H1 (cell line): ENCODE data around the gene MEF2C. TPM values are rescaled to one million over a fixed set of nuclear protein-coding genes. Genes with fewer than 3 reads are reported as not detected.

Source experiments
- CTCF ChIA-PET: fragments of 300-600 bp; sonication (Branson Sonifier 250); formaldehyde crosslinking; loops from one replicate; lab custom pipeline; 2021; ENCODE audit not compliant: partially characterized antibody; lab: Charles Lee
- POLR2A ChIA-PET: fragments of 300-600 bp; sonication (Branson Sonifier 250); formaldehyde crosslinking; loops from one replicate; lab custom pipeline; 2021; ENCODE audit warnings: inconsistent platforms; ENCODE audit not compliant: partially characterized antibody; lab: Charles Lee
- DNase-seq, 2 experiments: peaks; one replicate each; pipeline versions ENCODE4 v3.0.0 to v3.0.0-alpha.2; 2010 to 2022; ENCODE audit warnings: low spot score in 2 of 2, low read depth in 1 of 2, mixed read lengths in 1 of 2
- FAIRE-seq: peaks from 2 replicates; lab custom pipeline; 2011; peaks lifted over from hg19 to GRCh38; lab: Jason Lieb, UNC
- H2AFZ ChIP-seq: 2 replicates; pipeline ENCODE4 v1.8.1; 2012; ENCODE audit warnings: low read length, inconsistent platforms
- H2AK5ac ChIP-seq: 2 replicates; pipeline ENCODE4 v1.6.1; 2013; ENCODE audit warnings: low read depth, low read length
- H2BK120ac ChIP-seq: replicated peaks from 2 replicates; pipeline ENCODE3; 2013; ENCODE audit warnings: low read depth, low read length, inconsistent platforms
- H2BK12ac ChIP-seq: 2 replicates; pipeline ENCODE4 v1.6.1; 2013; ENCODE audit warnings: low read depth, low read length
- H2BK15ac ChIP-seq: 2 replicates; pipeline ENCODE4 v1.6.1; 2013; ENCODE audit warnings: low read length
- H2BK20ac ChIP-seq: 2 replicates; pipeline ENCODE4 v1.6.1; 2013; ENCODE audit warnings: low read length
- H2BK5ac ChIP-seq: 2 replicates; pipeline ENCODE4 v1.6.1; 2013; ENCODE audit warnings: low read depth, low read length
- H3K14ac ChIP-seq: 2 replicates; pipeline ENCODE4 v1.6.1; 2013; ENCODE audit warnings: inconsistent platforms; ENCODE audit not compliant: insufficient read length
- H3K18ac ChIP-seq: 2 replicates; pipeline ENCODE4 v1.6.1; 2013; ENCODE audit warnings: low read length; ENCODE audit errors: extremely low read depth
- H3K23ac ChIP-seq: 2 replicates; pipeline ENCODE4 v1.6.1; 2013; ENCODE audit warnings: inconsistent platforms; ENCODE audit not compliant: insufficient read length
- H3K23me2 ChIP-seq: 2 replicates; pipeline ENCODE4 v1.6.1; 2013; ENCODE audit warnings: low read depth, low read length
- H3K27ac ChIP-seq: 2 replicates; pipeline ENCODE4 v1.6.1; 2011; ENCODE audit warnings: low read depth, low read length, inconsistent platforms
- H3K27me3 ChIP-seq, 4 experiments: replicated peaks in 1 of 4; 1 replicate in 1 of 4; 2 replicates in 3 of 4; pipeline versions ENCODE4 v1.6.1 to v1.8.1; 2011 to 2013; ENCODE audit warnings: low read length in 3 of 4, mild to moderate bottlenecking in 3 of 4, inconsistent platforms in 2 of 4, mixed read lengths in 2 of 4, moderate library complexity in 1 of 4; ENCODE audit not compliant: control insufficient read depth in 3 of 4, insufficient read depth in 3 of 4; ENCODE audit errors: extremely low read depth in 1 of 4
- H3K36me3 ChIP-seq, 4 experiments: 2 replicates each; pipeline versions ENCODE4 v1.6.1 to v1.8.1; 2011 to 2013; ENCODE audit warnings: mild to moderate bottlenecking in 4 of 4, low read length in 3 of 4, moderate library complexity in 2 of 4, control low read depth in 1 of 4, inconsistent platforms in 1 of 4; ENCODE audit not compliant: insufficient read depth in 4 of 4, control insufficient read depth in 2 of 4
- H3K4ac ChIP-seq: replicated peaks from 2 replicates; pipeline ENCODE3; 2013; ENCODE audit warnings: low read length, low read depth, mixed read lengths, inconsistent platforms; ENCODE audit not compliant: insufficient read length
- H3K4me1 ChIP-seq, 4 experiments: replicated peaks in 1 of 4; 1 replicate in 1 of 4; 2 replicates in 3 of 4; pipeline versions ENCODE4 v1.6.1 to v1.8.1; 2011 to 2013; ENCODE audit warnings: low read length in 3 of 4, inconsistent platforms in 2 of 4, mixed read lengths in 1 of 4; ENCODE audit not compliant: insufficient read depth in 4 of 4, control insufficient read depth in 3 of 4
- H3K4me2 ChIP-seq, 2 experiments: 2 replicates each; pipeline versions ENCODE4 v1.6.1 to v1.8.1; 2011 to 2013; ENCODE audit warnings: low read depth in 2 of 2, low read length in 2 of 2, control low read depth in 1 of 2, inconsistent platforms in 1 of 2, mild to moderate bottlenecking in 1 of 2; ENCODE audit not compliant: insufficient read depth in 1 of 2
- H3K4me3 ChIP-seq, 4 experiments: fragments of 200-600, 300-600 bp in 1 of 4; sonication (generic), shearing (Covaris generic), sonication (Bioruptor Twin) in 1 of 4; 2 replicates each; pipeline versions ENCODE4 v1.5.1 to v1.8.1; 2011 to 2016; ENCODE audit warnings: low read length in 4 of 4, low read depth in 3 of 4, control low read depth in 2 of 4, inconsistent platforms in 2 of 4, mild to moderate bottlenecking in 2 of 4, mixed read lengths in 1 of 4, moderate library complexity in 1 of 4; ENCODE audit not compliant: insufficient read depth in 2 of 4; ENCODE audit errors: extremely low read depth in 1 of 4
- H3K56ac ChIP-seq: replicated peaks from 2 replicates; pipeline ENCODE3; 2013; ENCODE audit warnings: low read depth, mild to moderate bottlenecking, mixed read lengths, low read length, inconsistent platforms; ENCODE audit not compliant: insufficient read length
- H3K79me1 ChIP-seq: 2 replicates; pipeline ENCODE4 v1.6.1; 2013; ENCODE audit warnings: low read depth, low read length, control low read depth
- H3K79me2 ChIP-seq, 2 experiments: 2 replicates each; pipeline versions ENCODE4 v1.6.1 to v1.8.1; 2012 to 2013; ENCODE audit warnings: low read length in 2 of 2, mild to moderate bottlenecking in 2 of 2, inconsistent platforms in 1 of 2; ENCODE audit not compliant: insufficient read depth in 2 of 2, control insufficient read depth in 1 of 2
- H3K9ac ChIP-seq, 4 experiments: replicated peaks in 1 of 4; 1 replicate in 1 of 4; 2 replicates in 3 of 4; pipeline versions ENCODE4 v1.6.1 to v1.8.1; 2011 to 2013; ENCODE audit warnings: low read depth in 3 of 4, low read length in 3 of 4, control low read depth in 2 of 4, mild to moderate bottlenecking in 2 of 4, moderate library complexity in 2 of 4, inconsistent platforms in 1 of 4; ENCODE audit errors: extremely low read depth in 1 of 4
- H3K9me3 ChIP-seq, 2 experiments: 2 replicates each; pipeline versions ENCODE4 v1.6.1 to v1.8.1; 2012 to 2013; ENCODE audit warnings: mild to moderate bottlenecking in 2 of 2, moderate library complexity in 2 of 2, control low read depth in 1 of 2, inconsistent platforms in 1 of 2, low read depth in 1 of 2, low read length in 1 of 2, mixed read lengths in 1 of 2; ENCODE audit not compliant: insufficient read depth in 2 of 2
- H4K20me1 ChIP-seq, 2 experiments: replicated peaks in 1 of 2; 2 replicates each; pipeline versions ENCODE3 to v1.8.1; 2011 to 2013; ENCODE audit warnings: inconsistent platforms in 2 of 2, low read length in 2 of 2, mild to moderate bottlenecking in 1 of 2; ENCODE audit not compliant: insufficient read depth in 2 of 2, control insufficient read depth in 1 of 2
- H4K5ac ChIP-seq: 2 replicates; pipeline ENCODE4 v1.6.1; 2013; ENCODE audit warnings: low read length, low read depth, mixed read lengths, inconsistent platforms; ENCODE audit not compliant: insufficient read length
- H4K8ac ChIP-seq: 2 replicates; pipeline ENCODE4 v1.8.0; 2013; ENCODE audit warnings: mild to moderate bottlenecking, moderate library complexity, low read length, inconsistent platforms; ENCODE audit not compliant: insufficient read depth; ENCODE audit errors: extremely low read depth
- H4K91ac ChIP-seq: replicated peaks from 2 replicates; pipeline ENCODE3; 2013; ENCODE audit warnings: low read length, mixed read lengths, inconsistent platforms; ENCODE audit not compliant: insufficient read length
- KDM5A ChIP-seq: fragments of 200-600 bp; IDR thresholded peaks from 2 replicates; pipeline ENCODE4 v1.7.1; 2012; ENCODE audit warnings: mild to moderate bottlenecking, low read length, inconsistent platforms, mixed read lengths
- RFX5 ChIP-seq: IDR thresholded peaks from 2 replicates; pipeline ENCODE4 v1.6.1; 2011; ENCODE audit warnings: low read depth, low read length, improper control_type of control experiment, borderline replicate concordance
- TCF12 ChIP-seq: IDR thresholded peaks from 2 replicates; pipeline ENCODE4 v1.6.1; 2011; ENCODE audit warnings: low read depth, mild to moderate bottlenecking, low read length
- WGBS, 2 experiments: shearing (Covaris generic) in 1 of 2; methylation state at CpG; one replicate each; pipeline versions ENCODE4 v1.1.6 to v1.1.7; 2013 to 2015; ENCODE audit warnings: low lambda C conversion rate in 2 of 2, mixed read lengths in 2 of 2, inconsistent platforms in 1 of 2, low coverage in 1 of 2, missing lambda C conversion rate in 1 of 2; ENCODE audit not compliant: insufficient replicate concordance in 2 of 2, insufficient coverage in 1 of 2, insufficient read length in 1 of 2; ENCODE audit errors: extremely low coverage in 1 of 2, missing lambda C conversion rate in 1 of 2; 5-methylcytosine and 5-hydroxymethylcytosine counted together
- polyA plus RNA-seq, 7 experiments: library from polyadenylated mRNA; depleted of rRNA in 3 of 7; stranded (reverse) in 5 of 7; unstranded in 2 of 7; fragments of >200 nt in 5 of 7; fragments of 200-250 nt in 2 of 7; gene quantifications; 1 replicate in 5 of 7; 2 replicates in 1 of 7; 4 replicates in 1 of 7; pipeline versions ENCODE4 v1.2.1 to v1.2.3, GENCODE V29; 2011 to 2013; ENCODE audit warnings: missing spikeins in 2 of 7, mixed read lengths in 2 of 7
- total RNA-seq: library from RNA; stranded (reverse); fragmentation: NEBNext Ultra II Directional; extraction: Animal tissue kit (Norgen Biotek cat#: 25700); gene quantifications from 2 replicates; pipeline ENCODE4 v1.2.1, GENCODE V29; 2021

The MEF2C gene
- total and polyA plus RNA-seq, 2 of the 8 experiments (the other 6 are each of a cell fraction or from before 2014, with no cell fraction given): 0.59 to 0.99 TPM

GRCh38 chr5:88861231-88861630 is 21.8 kb downstream of the MEF2C start:
- no peaks in the 10 kb centered on the region for H3K79me2 ChIP-seq
- no peak overlapping the region for H2BK12ac ChIP-seq
- no peak overlapping the region for H4K5ac ChIP-seq
- DNase-seq: no peak
- H2BK15ac ChIP-seq: no peak overlapping the region
- H3K18ac ChIP-seq: no peak overlapping the region
- H3K4me2 ChIP-seq: no peak overlapping the region
- H2BK5ac ChIP-seq: no peak overlapping the region
- no peak overlapping the region for H2AFZ ChIP-seq
- H3K14ac ChIP-seq: no peak overlapping the region
- H3K4me3 ChIP-seq: no peak overlapping the region
- no peak overlapping the region for H2BK20ac ChIP-seq
- no peak overlapping the region for H2BK120ac ChIP-seq
- no peaks in the 10 kb centered on the region for H3K27me3 ChIP-seq
- H3K79me1 ChIP-seq: no peaks in the 10 kb centered on the region
- no peaks in the 10 kb centered on the region for H4K20me1 ChIP-seq
- CTCF ChIA-PET: no interaction called here
- no peaks in the 10 kb centered on the region for H3K4me1 ChIP-seq
- H3K27ac ChIP-seq: no peak overlapping the region
- FAIRE-seq: no peak
- H3K4ac ChIP-seq: no peak overlapping the region
- no peak overlapping the region for H3K9ac ChIP-seq
- H3K9me3 ChIP-seq: peaks cover 7 to 8% of the 10 kb centered on the region in 2 experiments
- POLR2A ChIA-PET: no interaction called here
- H4K91ac ChIP-seq: no peak overlapping the region
- no peaks in the 10 kb centered on the region for H3K23me2 ChIP-seq
- H3K56ac ChIP-seq: no peak overlapping the region
- WGBS, 2 experiments: 92% methylated on average over 2 of the region's 2 CpGs; no CpG with 5 or more reads in 1 of the 2 experiments
- no peak overlapping the region for H3K23ac ChIP-seq
- no peak overlapping the region for H2AK5ac ChIP-seq
- no peaks in the 10 kb centered on the region for H3K36me3 ChIP-seq
- H4K8ac ChIP-seq: no peak overlapping the region
- TF ChIP-seq KDM5A (no peak), TCF12 (no peak), RFX5 (no peak)
